ENCODE data around the gene FXYD4. TPM values are rescaled to one million over a fixed set of nuclear protein-coding genes. Genes with fewer than 3 reads are reported as not detected.

Gene FXYD4
- polyA plus RNA-seq, 1 of the 3 experiments (the other 2 are of a cell fraction), result not detected

DNA sequence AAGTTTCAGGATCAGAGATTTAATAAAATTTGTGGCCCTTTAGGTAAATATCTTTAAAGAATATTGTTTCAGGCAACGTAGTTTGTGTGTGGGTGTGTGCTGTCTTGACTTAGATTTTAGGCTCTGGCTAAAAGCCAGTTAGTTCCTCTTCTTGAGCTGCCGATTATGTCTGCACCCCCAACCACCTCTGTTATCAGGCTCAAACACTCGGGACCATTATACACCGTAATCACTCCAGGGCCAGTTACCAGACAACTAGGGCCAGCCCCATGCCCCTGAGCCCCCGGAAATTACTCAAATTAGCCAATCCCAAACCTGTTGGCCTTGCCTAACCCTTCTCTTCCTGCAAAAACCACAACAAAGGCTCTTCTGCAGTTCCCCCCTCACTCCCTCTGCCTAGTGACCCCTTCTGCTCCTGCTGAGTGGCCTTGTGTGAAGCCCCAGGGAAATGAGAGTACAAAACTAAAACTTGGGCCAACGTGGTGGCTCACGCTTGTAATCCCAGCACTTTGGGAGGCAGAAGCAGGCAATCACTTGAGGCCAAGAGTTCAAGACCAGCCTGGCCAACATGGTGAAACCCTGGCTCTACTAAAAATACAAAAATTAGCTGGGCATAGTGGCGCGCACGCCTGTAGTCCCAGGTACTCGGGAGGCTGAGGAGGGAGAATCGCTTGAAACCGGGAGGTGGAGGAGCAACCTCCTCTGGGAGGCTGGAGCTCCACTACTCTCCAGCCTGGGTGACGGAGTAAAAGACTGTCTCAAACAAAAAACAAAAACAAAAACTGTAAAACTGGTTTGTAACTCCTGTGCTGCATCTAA, 46.7 kb downstream of the FXYD4 start:
- Histone ChIP-seq H3K9ac (no peak overlapping the region), H3K36me3 (replicated peaks in 1 of 2; ENCODE audit: control insufficient read depth in 1 of 2, insufficient read depth in 2 of 2, low read length in 1 of 2) (no peaks in the 10 kb centered on the region), H3F3A (replicated peaks; ENCODE audit: insufficient read depth) (peaks cover 13% of the 10 kb centered on the region), H2AFZ (ENCODE audit: low read depth) (no peak overlapping the region), H3K4me1 (ENCODE audit: control insufficient read depth in 1 of 2, insufficient read depth in 2 of 2, low read depth in 1 of 2, low read length in 1 of 2) (peaks cover 5% of the 10 kb centered on the region in 2 experiments; a peak in 2 of 4 replicates), H3K4me2 (no peak overlapping the region), H3K79me2 (ENCODE audit: insufficient read depth) (no peaks in the 10 kb centered on the region), H3K27ac (ENCODE audit: low read depth in 2 of 2, low read length in 1 of 2) (no peak overlapping the region), H3K9me3 (no peaks in the 10 kb centered on the region), H3K9me2 (no peaks in the 10 kb centered on the region), H3K27me3 (ENCODE audit: insufficient read depth) (no peaks in the 10 kb centered on the region), H3K4me3 (ENCODE audit: low read depth in 2 of 2, low read length in 1 of 2) (no peak overlapping the region), H4K20me1 (ENCODE audit: insufficient read depth) (no peaks in the 10 kb centered on the region)
- CTCF ChIA-PET, result interaction anchor here (1.5 to 2.2 kb wide), 2 partner anchors 10 to 18 kb away, joined by 5 to 6 read pairs; partner anchors contain the start of gene ZNF487
- DNase-seq, result no peak
- POLR2A ChIA-PET, result interaction anchor here (2.6 kb wide), 1 partner anchor 9 kb away, joined by 12 read pairs; the partner anchor contains the start of gene HNRNPF
- TF ChIP-seq RAD21 (IDR thresholded peaks at IDR 0.05; ENCODE audit: low read length) (no peak), NRF1 (IDR thresholded peaks at IDR 0.05; ENCODE audit: low read depth, low read length) (no peak)
- TF ChIP-seq, protein P1, sequence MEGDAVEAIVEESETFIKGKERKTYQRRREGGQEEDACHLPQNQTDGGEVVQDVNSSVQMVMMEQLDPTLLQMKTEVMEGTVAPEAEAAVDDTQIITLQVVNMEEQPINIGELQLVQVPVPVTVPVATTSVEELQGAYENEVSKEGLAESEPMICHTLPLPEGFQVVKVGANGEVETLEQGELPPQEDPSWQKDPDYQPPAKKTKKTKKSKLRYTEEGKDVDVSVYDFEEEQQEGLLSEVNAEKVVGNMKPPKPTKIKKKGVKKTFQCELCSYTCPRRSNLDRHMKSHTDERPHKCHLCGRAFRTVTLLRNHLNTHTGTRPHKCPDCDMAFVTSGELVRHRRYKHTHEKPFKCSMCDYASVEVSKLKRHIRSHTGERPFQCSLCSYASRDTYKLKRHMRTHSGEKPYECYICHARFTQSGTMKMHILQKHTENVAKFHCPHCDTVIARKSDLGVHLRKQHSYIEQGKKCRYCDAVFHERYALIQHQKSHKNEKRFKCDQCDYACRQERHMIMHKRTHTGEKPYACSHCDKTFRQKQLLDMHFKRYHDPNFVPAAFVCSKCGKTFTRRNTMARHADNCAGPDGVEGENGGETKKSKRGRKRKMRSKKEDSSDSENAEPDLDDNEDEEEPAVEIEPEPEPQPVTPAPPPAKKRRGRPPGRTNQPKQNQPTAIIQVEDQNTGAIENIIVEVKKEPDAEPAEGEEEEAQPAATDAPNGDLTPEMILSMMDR (IDR thresholded peaks at IDR 0.05), result no peak
- 82% methylated on average over 14 of the region's 14 CpGs for WGBS (ENCODE audit: low lambda C conversion rate)

DNA sequence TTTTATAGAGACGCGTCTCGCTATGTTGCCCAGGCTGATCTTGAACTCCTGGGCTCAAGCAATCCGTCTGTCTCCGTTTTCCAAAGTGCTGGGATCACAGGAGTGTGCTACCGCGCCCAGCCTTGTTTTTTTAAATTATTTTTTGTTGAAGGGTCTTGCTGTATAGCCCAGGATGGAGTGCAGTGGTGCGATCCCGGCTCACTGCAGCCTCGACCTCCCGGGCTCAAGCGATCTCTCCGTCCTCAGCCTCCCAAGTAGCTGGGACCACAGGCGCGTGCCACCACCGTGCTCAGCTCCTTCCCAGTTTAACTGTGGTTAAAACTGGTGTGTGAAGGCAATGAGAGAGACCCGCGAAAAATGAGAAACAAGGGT, 48.5 kb downstream of the FXYD4 start:
- no peaks in the 10 kb centered on the region for H3K27me3 ChIP-seq (ENCODE audit: insufficient read depth)
- H3K4me3 ChIP-seq (ENCODE audit: low read depth in 2 of 2, low read length in 1 of 2), result peak overlapping the region in 1 of 2 experiments; percentile 61; a peak in 2 of 4 replicates
- TF ChIP-seq YY1 (IDR thresholded peaks at IDR 0.05; ENCODE audit: low read depth) (no peak), EZH2phosphoT487 (IDR thresholded peaks at IDR 0.05; ENCODE audit: borderline replicate concordance, low read depth) (no peak), RFX5 (IDR thresholded peaks at IDR 0.05; ENCODE audit: low read length) (no peak), POLR2AphosphoS5 (IDR thresholded peaks at IDR 0.05; ENCODE audit: low read depth, low read length) (no peak), TCF12 (IDR thresholded peaks at IDR 0.05) (no peak), ELF1 (IDR thresholded peaks at IDR 0.05) (no peak), TAF1 (IDR thresholded peaks at IDR 0.05; ENCODE audit: borderline replicate concordance, low read depth, low read length) (no peak)
- TF ChIP-seq, protein P2, sequence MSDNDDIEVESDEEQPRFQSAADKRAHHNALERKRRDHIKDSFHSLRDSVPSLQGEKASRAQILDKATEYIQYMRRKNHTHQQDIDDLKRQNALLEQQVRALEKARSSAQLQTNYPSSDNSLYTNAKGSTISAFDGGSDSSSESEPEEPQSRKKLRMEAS (IDR thresholded peaks at IDR 0.05; ENCODE audit: low read depth), result no peak
- TF ChIP-seq, protein P3, sequence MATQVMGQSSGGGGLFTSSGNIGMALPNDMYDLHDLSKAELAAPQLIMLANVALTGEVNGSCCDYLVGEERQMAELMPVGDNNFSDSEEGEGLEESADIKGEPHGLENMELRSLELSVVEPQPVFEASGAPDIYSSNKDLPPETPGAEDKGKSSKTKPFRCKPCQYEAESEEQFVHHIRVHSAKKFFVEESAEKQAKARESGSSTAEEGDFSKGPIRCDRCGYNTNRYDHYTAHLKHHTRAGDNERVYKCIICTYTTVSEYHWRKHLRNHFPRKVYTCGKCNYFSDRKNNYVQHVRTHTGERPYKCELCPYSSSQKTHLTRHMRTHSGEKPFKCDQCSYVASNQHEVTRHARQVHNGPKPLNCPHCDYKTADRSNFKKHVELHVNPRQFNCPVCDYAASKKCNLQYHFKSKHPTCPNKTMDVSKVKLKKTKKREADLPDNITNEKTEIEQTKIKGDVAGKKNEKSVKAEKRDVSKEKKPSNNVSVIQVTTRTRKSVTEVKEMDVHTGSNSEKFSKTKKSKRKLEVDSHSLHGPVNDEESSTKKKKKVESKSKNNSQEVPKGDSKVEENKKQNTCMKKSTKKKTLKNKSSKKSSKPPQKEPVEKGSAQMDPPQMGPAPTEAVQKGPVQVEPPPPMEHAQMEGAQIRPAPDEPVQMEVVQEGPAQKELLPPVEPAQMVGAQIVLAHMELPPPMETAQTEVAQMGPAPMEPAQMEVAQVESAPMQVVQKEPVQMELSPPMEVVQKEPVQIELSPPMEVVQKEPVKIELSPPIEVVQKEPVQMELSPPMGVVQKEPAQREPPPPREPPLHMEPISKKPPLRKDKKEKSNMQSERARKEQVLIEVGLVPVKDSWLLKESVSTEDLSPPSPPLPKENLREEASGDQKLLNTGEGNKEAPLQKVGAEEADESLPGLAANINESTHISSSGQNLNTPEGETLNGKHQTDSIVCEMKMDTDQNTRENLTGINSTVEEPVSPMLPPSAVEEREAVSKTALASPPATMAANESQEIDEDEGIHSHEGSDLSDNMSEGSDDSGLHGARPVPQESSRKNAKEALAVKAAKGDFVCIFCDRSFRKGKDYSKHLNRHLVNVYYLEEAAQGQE (IDR thresholded peaks at IDR 0.05; ENCODE audit: low read depth, low read length), result no peak
- POLR2A ChIA-PET, result interaction anchor here (1.3 to 2.6 kb wide), 3 partner anchors 11 to 23 kb away, joined by 3 to 12 read pairs (median 5); partner anchors contain the start of genes HNRNPF and ZNF487
- no peak for DNase-seq
- peaks cover 5% of the 10 kb centered on the region in 2 experiments; a peak in 2 of 4 replicates for H3K4me1 ChIP-seq (ENCODE audit: control insufficient read depth in 1 of 2, insufficient read depth in 2 of 2, low read depth in 1 of 2, low read length in 1 of 2)
- H3F3A ChIP-seq (replicated peaks; ENCODE audit: insufficient read depth), result peaks cover 13% of the 10 kb centered on the region
- peak overlapping the region; percentile 75; the same call in 1 of the 2 replicates for H3K9ac ChIP-seq
- peak overlapping the region; percentile 98 for H2AFZ ChIP-seq (ENCODE audit: low read depth)
- H3K79me2 ChIP-seq (ENCODE audit: insufficient read depth), result no peaks in the 10 kb centered on the region
- peak overlapping the region in 1 of 2 experiments; percentile 83; a peak in 2 of 4 replicates for H3K27ac ChIP-seq (ENCODE audit: low read depth in 2 of 2, low read length in 1 of 2)
- H3K4me2 ChIP-seq, result peak overlapping the region; percentile 82
- CTCF ChIA-PET, result interaction anchor here (0.6 to 2.2 kb wide), 5 partner anchors 8 to 127 kb away, joined by 3 to 6 read pairs (median 4); partner anchors contain the start of genes HNRNPF and ZNF487
- no peaks in the 10 kb centered on the region for H3K9me3 ChIP-seq
- WGBS (ENCODE audit: low lambda C conversion rate), result 89% methylated on average over 18 of the region's 18 CpGs
- no peaks in the 10 kb centered on the region for H3K36me3 ChIP-seq (replicated peaks in 1 of 2; ENCODE audit: control insufficient read depth in 1 of 2, insufficient read depth in 2 of 2, low read length in 1 of 2)
- H4K20me1 ChIP-seq (ENCODE audit: insufficient read depth), result no peaks in the 10 kb centered on the region
- H3K9me2 ChIP-seq, result no peaks in the 10 kb centered on the region
